Measurements from ENCODE around the gene LTB4R2.
A peak's percentile ranks its signal among the peaks of the same experiment; 100 is the strongest.

Gene LTB4R2

DNA sequence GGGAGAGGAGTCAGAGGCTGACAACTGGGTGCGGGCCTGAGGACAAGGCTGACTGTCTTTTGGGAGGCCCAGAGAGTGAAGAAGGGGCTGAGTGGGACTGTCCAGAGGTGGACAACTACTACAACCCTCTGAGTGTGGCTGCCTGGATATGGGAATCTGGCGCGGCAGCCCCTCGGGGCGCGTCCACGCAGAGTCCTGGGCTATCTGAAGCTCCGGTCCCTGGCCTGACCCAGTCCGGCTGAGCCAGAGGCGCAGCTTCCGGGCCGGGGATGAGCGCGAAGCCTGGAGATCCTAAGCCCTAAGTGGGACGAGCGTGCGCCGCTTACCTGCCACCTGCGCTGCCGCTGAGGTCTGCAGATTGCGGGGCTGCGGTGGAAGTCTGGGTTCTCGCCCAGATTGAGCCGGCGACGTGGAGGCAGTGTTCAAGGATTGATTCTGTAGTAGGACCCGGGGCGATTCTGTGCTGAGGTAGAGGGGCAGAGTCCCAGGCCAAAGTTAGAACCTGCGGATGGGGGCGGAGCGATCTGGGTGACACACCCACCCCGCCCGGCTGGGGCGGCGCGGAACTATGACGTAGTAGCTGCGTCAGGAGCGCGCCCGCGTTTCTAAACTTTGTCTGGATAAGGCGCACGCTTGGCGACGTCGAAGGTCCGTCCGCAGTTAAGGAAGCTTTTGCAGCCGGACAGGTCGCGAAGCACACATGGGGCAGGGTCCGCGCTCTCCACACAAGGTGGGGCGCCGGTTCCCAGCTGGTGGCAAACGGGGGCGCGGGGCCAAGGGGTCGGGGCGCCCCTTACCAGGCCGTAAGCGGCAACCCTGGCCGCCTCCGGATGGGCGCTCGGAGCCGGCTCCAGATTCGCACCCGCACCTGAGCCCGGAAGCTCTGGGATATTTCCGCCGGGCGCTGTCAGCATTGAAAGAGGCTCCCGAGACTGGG is 10.4 kb upstream of the LTB4R2 start, which contains the start of the genes DHRS1 and NOP9:
Gene DHRS1 (minus strand): TSS at position 526 of the 937 bp plus-strand sequence. CDS start 674 bp downstream, outside the sequence.
Gene NOP9 (plus strand): TSS at position 596 of the 937 bp plus-strand sequence. CDS start 105 bp downstream, at position 701.
- peak; percentile 98 for DNase-seq (ENCODE audit: low spot score)

DNA sequence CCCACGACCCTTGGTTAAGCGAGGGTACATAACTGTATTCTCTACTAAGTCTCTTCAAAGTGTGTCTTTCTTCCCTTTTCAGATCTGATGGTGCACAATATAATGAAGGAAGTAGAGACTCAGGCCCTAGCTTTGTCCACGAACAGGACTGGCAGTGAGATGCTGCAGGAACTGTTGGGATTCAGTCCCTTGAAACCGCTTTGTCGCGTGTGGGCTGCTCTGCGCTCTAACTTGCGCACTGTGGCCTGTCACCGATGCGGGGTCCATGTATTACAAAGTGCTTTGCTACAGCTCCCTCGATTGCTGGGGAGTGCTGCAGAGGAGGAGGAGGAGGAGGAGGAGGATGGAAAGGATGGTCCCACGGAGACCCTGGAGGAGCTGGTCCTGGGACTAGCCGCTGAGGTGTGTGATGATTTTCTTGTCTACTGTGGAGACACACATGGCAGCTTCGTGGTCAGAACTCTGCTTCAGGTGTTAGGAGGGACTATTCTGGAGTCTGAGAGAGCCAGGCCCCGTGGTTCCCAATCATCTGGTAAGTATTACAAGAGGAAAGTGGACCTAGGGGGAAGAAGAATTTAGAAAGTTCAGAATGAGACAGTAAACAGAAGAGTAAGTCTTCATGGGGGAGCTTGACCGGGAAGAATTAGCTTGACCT is 9.5 kb upstream of the LTB4R2 start:
- DNase-seq (ENCODE audit: low spot score) = no peak

DNA sequence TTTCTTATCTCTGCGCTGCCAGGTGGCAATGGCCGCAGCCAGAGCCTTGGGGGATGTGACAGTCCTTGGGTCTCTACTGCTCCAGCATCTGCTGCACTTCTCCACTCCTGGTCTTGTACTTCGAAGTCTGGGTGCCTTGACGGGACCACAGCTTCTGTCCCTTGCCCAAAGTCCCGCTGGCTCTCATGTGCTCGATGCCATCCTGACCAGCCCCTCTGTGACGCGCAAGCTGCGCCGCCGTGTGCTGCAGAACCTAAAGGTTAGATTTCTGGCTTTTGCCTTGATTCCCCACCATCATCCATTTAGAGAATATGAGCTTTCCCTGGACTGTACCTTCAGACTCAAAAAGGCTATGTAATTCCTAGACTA is 5.9 kb upstream of the LTB4R2 start:
- no peak for DNase-seq (ENCODE audit: low spot score)

DNA sequence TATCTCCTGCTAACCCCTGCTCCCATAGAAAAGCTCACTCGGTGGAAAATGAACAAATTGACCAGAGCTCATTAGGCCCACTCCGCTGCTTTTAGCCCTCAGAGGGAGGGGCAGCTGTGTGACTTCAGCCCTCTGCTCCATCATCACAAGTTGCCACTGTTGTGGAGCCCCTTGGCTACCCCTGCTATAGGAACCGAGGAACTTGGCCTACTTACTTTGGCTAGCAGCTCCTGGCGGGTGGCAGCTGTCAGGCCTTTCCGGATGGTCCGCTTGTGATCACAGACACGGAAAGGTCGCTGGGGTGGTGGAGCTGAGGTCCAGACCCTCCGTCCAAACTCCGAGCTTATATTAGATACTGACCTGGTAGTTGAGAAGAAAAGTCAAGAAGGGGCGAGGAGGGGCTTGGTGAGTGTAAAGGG is 2.8 kb upstream of the LTB4R2 start:
- no peak for DNase-seq (ENCODE audit: low spot score)

DNA sequence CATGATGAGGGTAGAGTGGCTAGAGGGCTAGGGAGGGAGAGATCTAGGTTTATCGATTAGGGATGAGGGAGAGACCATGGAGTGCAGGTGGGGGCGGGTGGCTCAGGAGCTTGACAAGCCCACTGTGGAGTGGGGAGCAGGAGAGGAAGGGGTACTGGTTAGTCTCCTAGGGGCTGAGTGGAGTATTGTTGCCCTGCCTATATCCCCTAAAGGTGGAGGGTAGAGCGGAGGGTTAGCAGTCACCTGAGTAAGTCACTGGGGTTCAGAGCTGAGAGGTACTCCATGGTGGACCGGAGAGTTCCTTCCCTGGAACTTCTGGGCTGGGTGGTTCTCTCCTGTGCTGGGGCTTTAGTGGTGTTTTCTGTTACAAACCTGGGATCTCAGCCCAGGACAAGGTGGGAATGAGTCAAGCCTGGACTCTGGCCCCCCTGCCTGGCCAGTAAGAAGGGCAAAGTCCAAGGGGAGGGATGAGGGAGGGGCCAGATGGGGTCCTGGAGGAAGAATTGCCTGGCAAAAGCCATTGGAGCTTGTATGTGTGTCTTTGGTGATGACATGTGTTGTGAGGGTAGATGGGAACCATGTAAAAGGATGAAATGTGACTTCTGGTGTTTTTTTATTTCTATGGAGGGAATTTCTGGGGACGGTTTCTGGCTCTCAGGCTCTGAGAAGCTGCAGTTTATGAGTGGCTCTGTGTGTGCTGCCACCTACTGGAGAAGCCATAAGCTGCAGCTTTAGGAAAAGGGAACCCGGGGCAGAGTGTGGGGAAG is 2.2 kb upstream of the LTB4R2 start, which contains the start of gene CIDEB:
Gene CIDEB (minus strand): TSS at position 403 of the 767 bp plus-strand sequence. CDS start 119 bp downstream, at position 284.
- peak; percentile 83 for DNase-seq (ENCODE audit: low spot score)

DNA sequence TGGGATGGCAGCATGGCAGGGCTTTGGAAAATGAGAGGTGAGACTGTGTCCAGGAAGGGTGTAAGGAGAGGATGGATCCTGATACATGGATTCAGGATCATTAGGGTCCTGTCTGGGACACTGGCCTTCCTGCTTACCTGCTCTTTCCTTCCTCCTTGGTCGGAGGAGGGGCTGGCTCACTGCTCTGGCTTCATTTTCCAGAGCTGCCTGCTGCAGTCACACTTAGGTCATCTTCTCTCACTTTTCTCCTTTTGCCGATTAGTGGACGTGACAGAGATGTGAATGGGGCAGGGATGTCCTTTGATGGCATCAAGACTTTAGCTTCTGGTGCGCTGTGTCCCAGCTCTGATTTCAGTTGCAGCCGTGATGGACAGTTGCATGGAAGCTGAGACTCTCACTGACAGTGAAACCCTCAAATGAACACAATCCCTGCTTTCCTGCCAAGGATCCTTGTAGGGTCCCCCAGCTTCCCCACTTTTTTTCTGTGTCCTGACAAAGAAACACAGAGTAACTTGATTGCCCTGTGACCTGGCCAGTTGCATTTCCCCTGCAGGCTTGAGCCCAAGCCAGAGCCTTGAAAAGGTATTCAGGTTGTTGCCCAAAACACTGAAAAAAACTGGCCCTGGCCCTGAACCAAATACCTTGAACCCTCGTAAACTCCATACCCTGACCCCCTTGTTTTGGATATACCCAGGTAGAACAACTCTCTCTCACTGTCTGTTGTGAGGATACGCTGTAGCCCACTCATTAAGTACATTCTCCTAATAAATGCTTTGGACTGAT is 1.4 kb upstream of the LTB4R2 start:
- DNase-seq (ENCODE audit: low spot score) = no peak

DNA sequence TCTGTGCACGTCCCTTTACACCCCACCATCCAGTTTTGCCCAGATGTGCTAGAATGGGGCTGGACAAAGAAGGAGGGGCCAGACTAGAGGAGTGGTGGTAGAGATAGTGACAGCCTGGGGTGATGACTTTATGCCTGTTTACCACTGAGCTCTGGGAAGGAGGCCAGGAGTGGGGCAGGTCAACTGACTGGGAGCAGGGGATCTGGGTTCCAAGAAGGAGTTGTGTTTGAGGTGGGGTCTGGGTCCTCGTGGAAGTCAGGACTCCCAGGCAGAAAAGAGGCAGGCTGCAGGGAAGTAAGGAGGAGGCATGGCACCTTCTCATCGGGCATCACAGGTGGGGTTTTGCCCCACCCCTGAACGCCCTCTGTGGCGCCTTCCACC is 315 bp downstream of the LTB4R2 start:
- no peak for DNase-seq (ENCODE audit: low spot score)

DNA sequence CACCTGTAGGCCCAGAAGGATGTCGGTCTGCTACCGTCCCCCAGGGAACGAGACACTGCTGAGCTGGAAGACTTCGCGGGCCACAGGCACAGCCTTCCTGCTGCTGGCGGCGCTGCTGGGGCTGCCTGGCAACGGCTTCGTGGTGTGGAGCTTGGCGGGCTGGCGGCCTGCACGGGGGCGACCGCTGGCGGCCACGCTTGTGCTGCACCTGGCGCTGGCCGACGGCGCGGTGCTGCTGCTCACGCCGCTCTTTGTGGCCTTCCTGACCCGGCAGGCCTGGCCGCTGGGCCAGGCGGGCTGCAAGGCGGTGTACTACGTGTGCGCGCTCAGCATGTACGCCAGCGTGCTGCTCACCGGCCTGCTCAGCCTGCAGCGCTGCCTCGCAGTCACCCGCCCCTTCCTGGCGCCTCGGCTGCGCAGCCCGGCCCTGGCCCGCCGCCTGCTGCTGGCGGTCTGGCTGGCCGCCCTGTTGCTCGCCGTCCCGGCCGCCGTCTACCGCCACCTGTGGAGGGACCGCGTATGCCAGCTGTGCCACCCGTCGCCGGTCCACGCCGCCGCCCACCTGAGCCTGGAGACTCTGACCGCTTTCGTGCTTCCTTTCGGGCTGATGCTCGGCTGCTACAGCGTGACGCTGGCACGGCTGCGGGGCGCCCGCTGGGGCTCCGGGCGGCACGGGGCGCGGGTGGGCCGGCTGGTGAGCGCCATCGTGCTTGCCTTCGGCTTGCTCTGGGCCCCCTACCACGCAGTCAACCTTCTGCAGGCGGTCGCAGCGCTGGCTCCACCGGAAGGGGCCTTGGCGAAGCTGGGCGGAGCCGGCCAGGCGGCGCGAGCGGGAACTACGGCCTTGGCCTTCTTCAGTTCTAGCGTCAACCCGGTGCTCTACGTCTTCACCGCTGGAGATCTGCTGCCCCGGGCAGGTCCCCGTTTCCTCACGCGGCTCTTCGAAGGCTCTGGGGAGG is 985 bp downstream of the LTB4R2 start, which contains the start of gene LTB4R:
Gene LTB4R (plus strand): TSS at position 857 of the 959 bp plus-strand sequence. CDS start 4,150 bp downstream, outside the sequence.
- no peak for DNase-seq (ENCODE audit: low spot score)

DNA sequence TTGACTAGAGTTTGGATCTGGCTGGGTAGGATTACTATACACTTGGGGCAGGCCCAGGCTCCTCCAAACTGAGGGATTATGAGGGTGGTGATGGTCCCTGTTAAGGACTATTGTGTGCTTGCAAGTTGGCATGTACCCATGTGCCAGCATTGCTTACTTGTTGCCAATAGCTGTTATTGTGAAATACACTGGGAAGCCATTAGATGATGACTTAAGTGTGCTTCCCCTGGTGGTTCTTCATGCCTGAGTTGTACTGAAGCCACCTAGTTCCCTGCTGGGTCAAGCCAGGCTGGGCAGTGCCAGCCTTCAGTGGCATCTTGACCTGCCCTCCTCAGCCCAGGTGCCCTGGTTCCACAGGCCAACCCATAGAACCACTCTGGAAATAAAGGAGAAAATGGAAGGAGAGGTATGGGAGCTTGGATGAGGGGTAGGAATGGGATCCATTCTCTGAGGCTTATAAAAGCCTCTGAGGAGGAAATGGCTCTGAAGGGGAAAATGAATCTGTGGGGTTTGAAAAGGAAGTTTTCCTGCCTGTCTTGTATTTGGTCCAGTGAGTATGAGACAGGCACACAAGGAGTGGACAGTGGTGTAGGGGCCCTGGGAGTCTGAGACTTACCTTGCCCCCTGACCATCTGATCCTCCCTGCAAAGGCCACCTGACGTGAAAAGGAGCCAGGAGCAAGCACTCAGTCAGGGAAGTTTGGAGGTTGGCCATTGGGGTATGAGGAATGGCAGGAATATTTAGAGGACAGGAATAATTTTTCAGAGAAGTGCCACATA is 2.1 kb downstream of the LTB4R2 start:
- no peak for DNase-seq (ENCODE audit: low spot score)

DNA sequence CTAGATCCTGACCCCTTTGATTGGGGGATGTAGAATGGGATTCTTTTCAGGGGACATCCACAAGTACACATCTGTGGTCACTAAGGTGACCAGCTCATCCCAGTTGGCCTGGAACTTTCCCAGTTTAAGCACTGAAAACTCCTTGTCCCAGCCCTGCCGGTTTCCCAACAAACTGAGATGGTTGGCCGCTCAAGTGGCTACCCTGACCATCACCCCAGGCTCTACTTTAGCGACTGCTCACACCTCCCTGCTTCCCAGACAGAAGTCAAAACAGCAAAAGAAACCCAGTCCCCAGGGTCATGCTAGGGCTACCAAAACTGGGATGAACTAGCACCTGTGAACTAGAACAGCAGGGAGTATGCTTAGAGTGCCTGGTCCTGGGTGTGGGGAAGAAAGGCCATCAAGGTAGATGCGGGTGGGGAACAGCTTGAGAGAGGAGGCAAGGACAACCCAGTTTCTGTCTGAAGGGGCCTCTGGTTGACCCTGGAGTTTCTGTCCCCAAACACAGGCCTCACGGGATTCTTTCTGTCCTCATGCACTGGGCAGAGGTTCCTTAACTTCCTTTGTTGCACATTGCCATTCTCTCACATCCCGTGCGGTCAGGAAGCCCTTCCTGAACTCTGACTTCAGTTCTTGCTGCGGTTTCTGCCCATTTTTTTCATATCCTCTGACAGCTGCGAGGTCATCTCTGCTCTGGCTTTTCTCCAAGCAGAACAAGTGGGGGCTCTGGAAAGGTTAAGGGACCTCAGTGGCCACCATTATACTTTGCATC is 3.0 kb downstream of the LTB4R2 start:
- no peak for DNase-seq (ENCODE audit: low spot score)

DNA sequence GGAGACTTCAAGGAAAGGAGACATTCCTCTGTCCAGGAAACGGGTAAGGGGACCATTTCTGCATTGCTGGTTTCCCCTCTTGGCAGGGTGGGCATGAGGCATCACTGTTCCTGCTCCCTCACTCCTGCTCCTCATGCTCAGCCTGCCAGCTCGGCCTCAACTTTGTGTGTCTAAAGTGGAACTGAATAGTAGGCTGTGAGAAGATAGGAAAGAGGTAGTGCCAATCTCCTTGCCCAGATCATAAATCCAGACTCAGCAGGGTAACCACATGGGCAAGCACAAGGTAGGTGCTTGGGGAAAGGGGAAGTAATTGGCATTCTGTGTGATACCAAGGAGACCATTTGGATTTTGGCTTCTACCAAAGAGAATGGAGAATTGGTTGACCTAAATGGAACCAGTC is 4.0 kb downstream of the LTB4R2 start:
- no peak for DNase-seq (ENCODE audit: low spot score)

DNA sequence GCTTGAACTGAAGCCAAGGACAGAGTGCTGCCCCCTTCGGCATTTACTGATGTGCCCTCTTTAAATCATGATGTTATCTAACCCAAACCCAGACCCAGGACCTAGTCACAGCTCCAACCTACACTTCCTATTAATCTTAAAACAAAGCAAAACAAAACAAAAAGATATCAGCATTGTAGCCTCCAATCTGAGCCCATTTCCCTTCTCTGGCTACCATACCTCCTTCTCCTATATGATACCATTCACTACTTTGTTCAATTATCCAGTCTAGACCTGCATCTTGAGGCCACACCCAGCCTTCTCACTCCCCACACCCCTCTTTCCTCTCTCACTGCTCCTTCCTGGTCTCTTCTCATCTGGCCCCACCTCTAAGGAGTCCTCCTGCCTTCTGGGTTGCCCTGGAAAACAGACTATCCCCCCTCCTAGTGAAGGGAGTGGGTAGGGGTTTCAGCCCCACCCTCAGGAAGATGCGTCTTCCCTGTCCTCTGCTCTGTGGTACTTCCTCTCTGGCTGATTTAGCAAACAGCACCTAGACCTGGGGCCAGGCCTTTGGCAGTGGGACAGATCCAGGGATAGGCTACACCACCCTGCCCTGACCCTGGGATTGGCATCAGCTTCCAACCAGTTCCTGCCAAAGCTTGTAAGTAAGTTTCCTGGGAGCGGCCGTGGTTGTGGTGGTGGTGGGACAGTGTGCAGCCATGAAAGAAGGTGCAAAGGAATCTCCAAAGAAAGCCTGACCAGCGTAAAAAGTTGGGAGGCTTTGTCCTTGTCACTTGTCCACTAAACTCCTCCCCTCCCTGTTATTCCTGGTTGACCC is 4.6 kb downstream of the LTB4R2 start:
- DNase-seq (ENCODE audit: low spot score) = no peak

DNA sequence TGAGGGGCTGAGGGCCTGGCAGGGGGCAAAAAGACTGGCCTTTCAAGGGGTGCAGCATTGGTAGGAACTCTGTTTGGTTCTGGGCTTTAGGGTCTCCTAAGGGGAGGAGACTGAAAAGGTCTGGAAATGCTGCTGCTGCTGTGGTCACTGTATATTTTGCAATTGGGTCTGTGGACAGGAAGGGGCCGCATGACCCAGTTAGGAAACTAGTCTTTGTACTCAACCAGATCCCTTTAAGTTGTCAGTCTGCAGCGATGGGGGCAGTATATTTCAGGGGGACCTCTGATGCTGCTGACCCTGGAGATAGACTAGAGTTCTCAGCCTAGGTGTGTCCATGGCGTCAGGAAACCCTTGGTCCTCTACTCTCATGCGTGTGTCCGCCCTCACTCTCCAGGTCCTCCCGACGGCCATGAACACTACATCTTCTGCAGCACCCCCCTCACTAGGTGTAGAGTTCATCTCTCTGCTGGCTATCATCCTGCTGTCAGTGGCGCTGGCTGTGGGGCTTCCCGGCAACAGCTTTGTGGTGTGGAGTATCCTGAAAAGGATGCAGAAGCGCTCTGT is 5.4 kb downstream of the LTB4R2 start:
- DNase-seq (ENCODE audit: low spot score) = no peak

DNA sequence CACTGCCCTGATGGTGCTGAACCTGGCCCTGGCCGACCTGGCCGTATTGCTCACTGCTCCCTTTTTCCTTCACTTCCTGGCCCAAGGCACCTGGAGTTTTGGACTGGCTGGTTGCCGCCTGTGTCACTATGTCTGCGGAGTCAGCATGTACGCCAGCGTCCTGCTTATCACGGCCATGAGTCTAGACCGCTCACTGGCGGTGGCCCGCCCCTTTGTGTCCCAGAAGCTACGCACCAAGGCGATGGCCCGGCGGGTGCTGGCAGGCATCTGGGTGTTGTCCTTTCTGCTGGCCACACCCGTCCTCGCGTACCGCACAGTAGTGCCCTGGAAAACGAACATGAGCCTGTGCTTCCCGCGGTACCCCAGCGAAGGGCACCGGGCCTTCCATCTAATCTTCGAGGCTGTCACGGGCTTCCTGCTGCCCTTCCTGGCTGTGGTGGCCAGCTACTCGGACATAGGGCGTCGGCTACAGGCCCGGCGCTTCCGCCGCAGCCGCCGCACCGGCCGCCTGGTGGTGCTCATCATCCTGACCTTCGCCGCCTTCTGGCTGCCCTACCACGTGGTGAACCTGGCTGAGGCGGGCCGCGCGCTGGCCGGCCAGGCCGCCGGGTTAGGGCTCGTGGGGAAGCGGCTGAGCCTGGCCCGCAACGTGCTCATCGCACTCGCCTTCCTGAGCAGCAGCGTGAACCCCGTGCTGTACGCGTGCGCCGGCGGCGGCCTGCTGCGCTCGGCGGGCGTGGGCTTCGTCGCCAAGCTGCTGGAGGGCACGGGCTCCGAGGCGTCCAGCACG is 6.1 kb downstream of the LTB4R2 start:
- DNase-seq (ENCODE audit: low spot score) = peak; percentile 65

DNA sequence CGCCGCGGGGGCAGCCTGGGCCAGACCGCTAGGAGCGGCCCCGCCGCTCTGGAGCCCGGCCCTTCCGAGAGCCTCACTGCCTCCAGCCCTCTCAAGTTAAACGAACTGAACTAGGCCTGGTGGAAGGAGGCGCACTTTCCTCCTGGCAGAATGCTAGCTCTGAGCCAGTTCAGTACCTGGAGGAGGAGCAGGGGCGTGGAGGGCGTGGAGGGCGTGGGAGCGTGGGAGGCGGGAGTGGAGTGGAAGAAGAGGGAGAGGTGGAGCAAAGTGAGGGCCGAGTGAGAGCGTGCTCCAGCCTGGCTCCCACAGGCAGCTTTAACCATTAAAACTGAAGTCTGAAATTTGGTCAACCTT is 6.6 kb downstream of the LTB4R2 start:
- no peak for DNase-seq (ENCODE audit: low spot score)

DNA sequence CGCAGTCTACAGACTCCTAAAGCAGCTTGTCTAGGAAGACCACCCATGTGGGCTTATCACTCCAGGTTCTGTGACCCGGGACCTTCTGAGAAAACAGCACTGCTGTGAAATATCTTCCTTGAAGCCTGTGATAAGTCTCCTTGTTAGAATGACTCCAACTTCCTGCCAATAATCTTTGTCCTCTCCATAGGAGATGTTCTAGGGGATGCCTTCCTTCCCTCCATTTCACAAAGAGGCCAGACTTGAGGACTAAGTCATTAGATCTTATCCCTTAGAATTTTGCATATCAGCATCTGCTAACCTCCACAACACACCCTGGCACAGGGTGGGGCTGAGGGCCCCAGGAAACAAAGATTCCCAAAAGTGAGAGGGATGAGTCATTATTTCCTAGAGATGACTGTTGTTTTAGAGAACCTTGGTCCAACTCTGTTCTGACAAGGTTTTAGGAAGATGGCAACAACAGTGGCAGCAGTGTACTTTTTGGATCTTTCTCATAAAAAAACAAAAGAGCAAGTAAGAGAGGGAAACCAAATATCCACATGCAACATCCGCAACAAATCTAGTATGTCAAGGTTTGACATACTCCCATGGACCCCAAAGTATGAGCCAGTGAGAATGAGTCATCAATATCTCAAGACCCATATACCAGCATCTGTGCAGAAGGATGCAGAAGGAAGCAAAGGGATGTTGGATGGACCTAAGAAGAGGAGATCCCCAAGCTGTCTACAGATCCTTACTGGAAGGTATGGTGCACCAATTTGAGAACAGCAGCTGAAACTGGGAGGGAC is 7.4 kb downstream of the LTB4R2 start:
- no peak for DNase-seq (ENCODE audit: low spot score)
